ENCODE data around the gene EFNA2.

DNA sequence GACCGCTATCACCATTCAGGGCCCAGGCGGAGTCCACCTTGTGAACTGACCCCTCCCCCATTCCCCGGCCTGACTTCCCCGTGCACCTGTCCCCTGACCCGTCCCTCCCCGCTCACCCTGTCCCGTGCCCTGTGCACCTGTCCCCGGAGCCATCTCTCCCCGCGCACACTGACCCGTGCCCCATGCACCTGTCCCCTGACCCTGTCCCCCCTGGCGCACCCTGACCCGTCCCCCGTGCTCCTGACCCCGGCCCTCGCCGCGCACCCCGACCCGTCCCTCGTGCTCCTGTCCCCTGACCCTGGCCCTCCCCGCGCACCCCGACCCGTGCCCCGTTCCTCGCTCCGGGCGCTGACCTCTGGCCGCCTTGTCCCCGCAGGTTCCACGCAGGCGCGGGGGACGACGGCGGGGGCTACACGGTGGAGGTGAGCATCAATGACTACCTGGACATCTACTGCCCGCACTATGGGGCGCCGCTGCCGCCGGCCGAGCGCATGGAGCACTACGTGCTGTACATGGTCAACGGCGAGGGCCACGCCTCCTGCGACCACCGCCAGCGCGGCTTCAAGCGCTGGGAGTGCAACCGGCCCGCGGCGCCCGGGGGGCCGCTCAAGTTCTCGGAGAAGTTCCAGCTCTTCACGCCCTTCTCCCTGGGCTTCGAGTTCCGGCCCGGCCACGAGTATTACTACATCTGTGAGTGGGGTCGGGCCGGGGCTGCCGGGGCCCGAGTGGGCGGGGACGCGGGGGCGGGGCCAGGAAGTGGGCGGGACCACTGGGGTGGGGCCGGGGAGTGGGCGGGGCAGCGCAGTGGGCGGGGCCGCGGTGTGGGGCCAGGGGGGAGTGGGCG, 9.7 kb downstream of the EFNA2 start:
- TF ChIP-seq CTCF (IDR thresholded peaks at IDR 0.05), result no peak
- TF ChIP-seq GABPA (IDR thresholded peaks at IDR 0.05; ENCODE audit: low read depth), result no peak
- TF ChIP-seq TAF1 (IDR thresholded peaks at IDR 0.05; ENCODE audit: borderline replicate concordance, low read depth, low read length), result no peak

Data from SK-N-SH (cell line).